ENCODE measurements around the gene KIF21B.

DNA sequence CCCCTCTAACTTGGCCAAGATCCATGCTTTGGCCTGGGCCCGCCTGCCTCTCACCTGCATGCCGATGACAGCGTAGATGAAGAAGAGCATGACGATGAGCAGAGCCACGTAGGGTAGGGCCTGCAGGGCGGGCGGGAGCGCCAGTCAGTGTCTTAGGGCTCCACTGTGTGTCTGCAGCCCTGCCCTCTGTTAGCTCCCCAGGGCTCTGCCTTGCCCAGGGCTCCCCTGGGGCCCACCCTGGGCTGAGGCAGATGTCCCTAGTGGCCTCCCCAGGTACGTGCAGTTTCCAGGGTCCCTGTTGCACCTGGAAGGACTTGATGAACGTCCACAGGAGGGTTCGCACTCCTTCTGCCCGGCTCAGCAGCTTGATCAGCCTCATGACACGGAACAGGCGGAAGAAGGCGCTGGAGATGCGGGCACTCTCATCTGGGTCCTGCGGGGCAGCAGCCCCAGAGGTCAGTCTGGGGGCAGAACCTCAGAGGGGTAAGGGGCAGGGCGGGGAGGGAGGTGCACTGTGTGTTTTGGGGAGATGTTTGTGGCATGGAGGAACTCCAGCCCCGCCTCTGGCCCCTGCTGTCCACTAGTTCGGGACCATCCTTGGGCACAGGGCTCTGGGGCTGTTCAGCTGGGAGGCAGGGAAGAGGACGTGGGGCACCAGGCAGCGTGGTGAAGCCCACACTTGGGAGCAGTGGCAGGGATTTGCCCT lies 29.8 kb upstream of the KIF21B start:
- TF ChIP-seq, protein P1, sequence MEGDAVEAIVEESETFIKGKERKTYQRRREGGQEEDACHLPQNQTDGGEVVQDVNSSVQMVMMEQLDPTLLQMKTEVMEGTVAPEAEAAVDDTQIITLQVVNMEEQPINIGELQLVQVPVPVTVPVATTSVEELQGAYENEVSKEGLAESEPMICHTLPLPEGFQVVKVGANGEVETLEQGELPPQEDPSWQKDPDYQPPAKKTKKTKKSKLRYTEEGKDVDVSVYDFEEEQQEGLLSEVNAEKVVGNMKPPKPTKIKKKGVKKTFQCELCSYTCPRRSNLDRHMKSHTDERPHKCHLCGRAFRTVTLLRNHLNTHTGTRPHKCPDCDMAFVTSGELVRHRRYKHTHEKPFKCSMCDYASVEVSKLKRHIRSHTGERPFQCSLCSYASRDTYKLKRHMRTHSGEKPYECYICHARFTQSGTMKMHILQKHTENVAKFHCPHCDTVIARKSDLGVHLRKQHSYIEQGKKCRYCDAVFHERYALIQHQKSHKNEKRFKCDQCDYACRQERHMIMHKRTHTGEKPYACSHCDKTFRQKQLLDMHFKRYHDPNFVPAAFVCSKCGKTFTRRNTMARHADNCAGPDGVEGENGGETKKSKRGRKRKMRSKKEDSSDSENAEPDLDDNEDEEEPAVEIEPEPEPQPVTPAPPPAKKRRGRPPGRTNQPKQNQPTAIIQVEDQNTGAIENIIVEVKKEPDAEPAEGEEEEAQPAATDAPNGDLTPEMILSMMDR (conservative IDR thresholded peaks at IDR 0.05) = no peak; the same call in 1 of the 2 replicates
- no peak for TF ChIP-seq ZFX (IDR thresholded peaks at IDR 0.05)
